H1 (cell line): ENCODE results near the gene TENT4B. TPM values are rescaled to one million over a fixed set of nuclear protein-coding genes. Genes with fewer than 3 reads are reported as not detected.

Experiments used
- CTCF ChIA-PET: fragments of 300-600 bp; sonication (Branson Sonifier 250); formaldehyde crosslinking; loops from one replicate; lab custom pipeline; 2021; ENCODE audit not compliant: partially characterized antibody; lab: Charles Lee
- POLR2A ChIA-PET: fragments of 300-600 bp; sonication (Branson Sonifier 250); formaldehyde crosslinking; loops from one replicate; lab custom pipeline; 2021; ENCODE audit warnings: inconsistent platforms; ENCODE audit not compliant: partially characterized antibody; lab: Charles Lee
- DNase-seq, 2 experiments: peaks; one replicate each; pipeline versions ENCODE4 v3.0.0 to v3.0.0-alpha.2; 2010 to 2022; ENCODE audit warnings: low spot score in 2 of 2, low read depth in 1 of 2, mixed read lengths in 1 of 2
- FAIRE-seq: peaks from 2 replicates; lab custom pipeline; 2011; peaks lifted over from hg19 to GRCh38; lab: Jason Lieb, UNC
- H2AFZ ChIP-seq: 2 replicates; pipeline ENCODE4 v1.8.1; 2012; ENCODE audit warnings: low read length, inconsistent platforms
- H2AK5ac ChIP-seq: 2 replicates; pipeline ENCODE4 v1.6.1; 2013; ENCODE audit warnings: low read depth, low read length
- H2BK120ac ChIP-seq: replicated peaks from 2 replicates; pipeline ENCODE3; 2013; ENCODE audit warnings: low read depth, low read length, inconsistent platforms
- H2BK12ac ChIP-seq: 2 replicates; pipeline ENCODE4 v1.6.1; 2013; ENCODE audit warnings: low read depth, low read length
- H2BK15ac ChIP-seq: 2 replicates; pipeline ENCODE4 v1.6.1; 2013; ENCODE audit warnings: low read length
- H2BK20ac ChIP-seq: 2 replicates; pipeline ENCODE4 v1.6.1; 2013; ENCODE audit warnings: low read length
- H2BK5ac ChIP-seq: 2 replicates; pipeline ENCODE4 v1.6.1; 2013; ENCODE audit warnings: low read depth, low read length
- H3K14ac ChIP-seq: 2 replicates; pipeline ENCODE4 v1.6.1; 2013; ENCODE audit warnings: inconsistent platforms; ENCODE audit not compliant: insufficient read length
- H3K18ac ChIP-seq: 2 replicates; pipeline ENCODE4 v1.6.1; 2013; ENCODE audit warnings: low read length; ENCODE audit errors: extremely low read depth
- H3K23ac ChIP-seq: 2 replicates; pipeline ENCODE4 v1.6.1; 2013; ENCODE audit warnings: inconsistent platforms; ENCODE audit not compliant: insufficient read length
- H3K23me2 ChIP-seq: 2 replicates; pipeline ENCODE4 v1.6.1; 2013; ENCODE audit warnings: low read depth, low read length
- H3K27ac ChIP-seq: 2 replicates; pipeline ENCODE4 v1.6.1; 2011; ENCODE audit warnings: low read depth, low read length, inconsistent platforms
- H3K27me3 ChIP-seq, 4 experiments: replicated peaks in 1 of 4; 1 replicate in 1 of 4; 2 replicates in 3 of 4; pipeline versions ENCODE4 v1.6.1 to v1.8.1; 2011 to 2013; ENCODE audit warnings: low read length in 3 of 4, mild to moderate bottlenecking in 3 of 4, inconsistent platforms in 2 of 4, mixed read lengths in 2 of 4, moderate library complexity in 1 of 4; ENCODE audit not compliant: control insufficient read depth in 3 of 4, insufficient read depth in 3 of 4; ENCODE audit errors: extremely low read depth in 1 of 4
- H3K36me3 ChIP-seq, 4 experiments: 2 replicates each; pipeline versions ENCODE4 v1.6.1 to v1.8.1; 2011 to 2013; ENCODE audit warnings: mild to moderate bottlenecking in 4 of 4, low read length in 3 of 4, moderate library complexity in 2 of 4, control low read depth in 1 of 4, inconsistent platforms in 1 of 4; ENCODE audit not compliant: insufficient read depth in 4 of 4, control insufficient read depth in 2 of 4
- H3K4ac ChIP-seq: replicated peaks from 2 replicates; pipeline ENCODE3; 2013; ENCODE audit warnings: low read length, low read depth, mixed read lengths, inconsistent platforms; ENCODE audit not compliant: insufficient read length
- H3K4me1 ChIP-seq, 4 experiments: replicated peaks in 1 of 4; 1 replicate in 1 of 4; 2 replicates in 3 of 4; pipeline versions ENCODE4 v1.6.1 to v1.8.1; 2011 to 2013; ENCODE audit warnings: low read length in 3 of 4, inconsistent platforms in 2 of 4, mixed read lengths in 1 of 4; ENCODE audit not compliant: insufficient read depth in 4 of 4, control insufficient read depth in 3 of 4
- H3K4me2 ChIP-seq, 2 experiments: 2 replicates each; pipeline versions ENCODE4 v1.6.1 to v1.8.1; 2011 to 2013; ENCODE audit warnings: low read depth in 2 of 2, low read length in 2 of 2, control low read depth in 1 of 2, inconsistent platforms in 1 of 2, mild to moderate bottlenecking in 1 of 2; ENCODE audit not compliant: insufficient read depth in 1 of 2
- H3K4me3 ChIP-seq, 4 experiments: fragments of 200-600, 300-600 bp in 1 of 4; sonication (generic), shearing (Covaris generic), sonication (Bioruptor Twin) in 1 of 4; 2 replicates each; pipeline versions ENCODE4 v1.5.1 to v1.8.1; 2011 to 2016; ENCODE audit warnings: low read length in 4 of 4, low read depth in 3 of 4, control low read depth in 2 of 4, inconsistent platforms in 2 of 4, mild to moderate bottlenecking in 2 of 4, mixed read lengths in 1 of 4, moderate library complexity in 1 of 4; ENCODE audit not compliant: insufficient read depth in 2 of 4; ENCODE audit errors: extremely low read depth in 1 of 4
- H3K56ac ChIP-seq: replicated peaks from 2 replicates; pipeline ENCODE3; 2013; ENCODE audit warnings: low read depth, mild to moderate bottlenecking, mixed read lengths, low read length, inconsistent platforms; ENCODE audit not compliant: insufficient read length
- H3K79me1 ChIP-seq: 2 replicates; pipeline ENCODE4 v1.6.1; 2013; ENCODE audit warnings: low read depth, low read length, control low read depth
- H3K79me2 ChIP-seq, 2 experiments: 2 replicates each; pipeline versions ENCODE4 v1.6.1 to v1.8.1; 2012 to 2013; ENCODE audit warnings: low read length in 2 of 2, mild to moderate bottlenecking in 2 of 2, inconsistent platforms in 1 of 2; ENCODE audit not compliant: insufficient read depth in 2 of 2, control insufficient read depth in 1 of 2
- H3K9ac ChIP-seq, 4 experiments: replicated peaks in 1 of 4; 1 replicate in 1 of 4; 2 replicates in 3 of 4; pipeline versions ENCODE4 v1.6.1 to v1.8.1; 2011 to 2013; ENCODE audit warnings: low read depth in 3 of 4, low read length in 3 of 4, control low read depth in 2 of 4, mild to moderate bottlenecking in 2 of 4, moderate library complexity in 2 of 4, inconsistent platforms in 1 of 4; ENCODE audit errors: extremely low read depth in 1 of 4
- H3K9me3 ChIP-seq, 2 experiments: 2 replicates each; pipeline versions ENCODE4 v1.6.1 to v1.8.1; 2012 to 2013; ENCODE audit warnings: mild to moderate bottlenecking in 2 of 2, moderate library complexity in 2 of 2, control low read depth in 1 of 2, inconsistent platforms in 1 of 2, low read depth in 1 of 2, low read length in 1 of 2, mixed read lengths in 1 of 2; ENCODE audit not compliant: insufficient read depth in 2 of 2
- H4K20me1 ChIP-seq, 2 experiments: replicated peaks in 1 of 2; 2 replicates each; pipeline versions ENCODE3 to v1.8.1; 2011 to 2013; ENCODE audit warnings: inconsistent platforms in 2 of 2, low read length in 2 of 2, mild to moderate bottlenecking in 1 of 2; ENCODE audit not compliant: insufficient read depth in 2 of 2, control insufficient read depth in 1 of 2
- H4K5ac ChIP-seq: 2 replicates; pipeline ENCODE4 v1.6.1; 2013; ENCODE audit warnings: low read length, low read depth, mixed read lengths, inconsistent platforms; ENCODE audit not compliant: insufficient read length
- H4K8ac ChIP-seq: 2 replicates; pipeline ENCODE4 v1.8.0; 2013; ENCODE audit warnings: mild to moderate bottlenecking, moderate library complexity, low read length, inconsistent platforms; ENCODE audit not compliant: insufficient read depth; ENCODE audit errors: extremely low read depth
- H4K91ac ChIP-seq: replicated peaks from 2 replicates; pipeline ENCODE3; 2013; ENCODE audit warnings: low read length, mixed read lengths, inconsistent platforms; ENCODE audit not compliant: insufficient read length
- CBX8 ChIP-seq: fragments of 300-800, 300-1000 bp; sonication (generic); IDR thresholded peaks from 2 replicates; pipeline ENCODE4 v1.7.1; 2016; ENCODE audit warnings: low read depth, low read length, borderline replicate concordance
- EZH2 ChIP-seq: fragments of 200-600 bp; sonication (generic); IDR thresholded peaks from 2 replicates; pipeline ENCODE4 v1.7.1; 2012; ENCODE audit warnings: low read depth, mild to moderate bottlenecking, moderate library complexity, low read length, inconsistent platforms; ENCODE audit not compliant: severe bottlenecking
- HDAC2 ChIP-seq, 2 experiments: fragments of 300-600 bp in 1 of 2; sonication (generic) in 1 of 2; IDR thresholded peaks; 2 replicates each; pipeline ENCODE4 v1.6.1; 2011 to 2012; ENCODE audit warnings: low read depth in 2 of 2, low read length in 2 of 2, mild to moderate bottlenecking in 2 of 2, moderate library complexity in 2 of 2, borderline replicate concordance in 1 of 2, inconsistent platforms in 1 of 2
- KDM1A ChIP-seq: fragments of 200-600, 300-600 bp; sonication (generic); IDR thresholded peaks from 2 replicates; pipeline ENCODE4 v1.7.1; 2016; ENCODE audit warnings: mild to moderate bottlenecking, low read length, borderline replicate concordance
- MAFK ChIP-seq: IDR thresholded peaks from 2 replicates; pipeline ENCODE4 v1.6.1; 2012; ENCODE audit warnings: low read depth, mild to moderate bottlenecking, improper control_type of control experiment, low read length
- SP4 ChIP-seq: IDR thresholded peaks from 2 replicates; pipeline ENCODE4 v1.6.1; 2012; ENCODE audit warnings: low read length, inconsistent platforms
- TAF7 ChIP-seq: optimal IDR thresholded peaks from 2 replicates; pipeline ENCODE3; 2011; ENCODE audit warnings: low read depth, mild to moderate bottlenecking, inconsistent platforms, low read length, moderate library complexity, borderline replicate concordance
- WGBS, 2 experiments: shearing (Covaris generic) in 1 of 2; methylation state at CpG; one replicate each; pipeline versions ENCODE4 v1.1.6 to v1.1.7; 2013 to 2015; ENCODE audit warnings: low lambda C conversion rate in 2 of 2, mixed read lengths in 2 of 2, inconsistent platforms in 1 of 2, low coverage in 1 of 2, missing lambda C conversion rate in 1 of 2; ENCODE audit not compliant: insufficient replicate concordance in 2 of 2, insufficient coverage in 1 of 2, insufficient read length in 1 of 2; ENCODE audit errors: extremely low coverage in 1 of 2, missing lambda C conversion rate in 1 of 2; 5-methylcytosine and 5-hydroxymethylcytosine counted together
- polyA plus RNA-seq, 7 experiments: library from polyadenylated mRNA; depleted of rRNA in 3 of 7; stranded (reverse) in 5 of 7; unstranded in 2 of 7; fragments of >200 nt in 5 of 7; fragments of 200-250 nt in 2 of 7; gene quantifications; 1 replicate in 5 of 7; 2 replicates in 1 of 7; 4 replicates in 1 of 7; pipeline versions ENCODE4 v1.2.1 to v1.2.3, GENCODE V29; 2011 to 2013; ENCODE audit warnings: missing spikeins in 2 of 7, mixed read lengths in 2 of 7
- total RNA-seq: library from RNA; stranded (reverse); fragmentation: NEBNext Ultra II Directional; extraction: Animal tissue kit (Norgen Biotek cat#: 25700); gene quantifications from 2 replicates; pipeline ENCODE4 v1.2.1, GENCODE V29; 2021

Gene TENT4B
- total and polyA plus RNA-seq, 2 of the 8 experiments (the other 6 are each of a cell fraction or from before 2014, with no cell fraction given): 4.2 to 15.7 TPM

GRCh38 chr16:50278251-50278650 lies 125.1 kb downstream of the TENT4B start:
- DNase-seq (no peak), FAIRE-seq (no peak)
- no peak overlapping the region for H3K27ac ChIP-seq
- H4K20me1 ChIP-seq: peaks cover 0 to 3% of the 10 kb centered on the region in 2 experiments
- no peak overlapping the region for H3K14ac ChIP-seq
- H4K5ac ChIP-seq: no peak overlapping the region
- no peak overlapping the region for H4K8ac ChIP-seq
- no peaks in the 10 kb centered on the region for H3K27me3 ChIP-seq
- H3K23me2 ChIP-seq: no peaks in the 10 kb centered on the region
- H3K4me3 ChIP-seq: no peak overlapping the region
- H3K4ac ChIP-seq: no peak overlapping the region
- H3K9me3 ChIP-seq: no peaks in the 10 kb centered on the region
- no peak overlapping the region for H2BK15ac ChIP-seq
- no peaks in the 10 kb centered on the region for H3K79me2 ChIP-seq
- ChIA-PET POLR2A (interaction anchor here (0.7 to 1.6 kb wide), 3 partner anchors 7 to 49 kb away, joined by 3 read pairs; no protein-coding TSS in a partner anchor), CTCF (interaction anchor here (0.6 to 1.2 kb wide), 3 partner anchors 76 to 399 kb away, joined by 3 read pairs; no protein-coding TSS in a partner anchor)
- 59% methylated on average over 3 of the region's 3 CpGs; no CpG with 5 or more reads in 1 of the 2 experiments for WGBS, 2 experiments
- peaks cover 0 to 7% (median 0%) of the 10 kb centered on the region in 4 experiments; a peak in 1 of 7 replicates for H3K4me1 ChIP-seq
- H3K79me1 ChIP-seq: 0 out of 2 replicates have a peak, but pooled peaks cover 3% of the 10 kb centered on the region
- H3K56ac ChIP-seq: no peak overlapping the region
- no peak overlapping the region for H2AFZ ChIP-seq
- no peak overlapping the region for H3K23ac ChIP-seq
- no peak overlapping the region for H2BK12ac ChIP-seq
- H4K91ac ChIP-seq: no peak overlapping the region
- H2AK5ac ChIP-seq: no peak overlapping the region
- TF ChIP-seq CBX8 (no peak), EZH2 (no peak), TAF7 (no peak), SP4 (no peak), MAFK (no peak), KDM1A (peak; percentile 75), HDAC2 (IDR thresholded peaks at IDR 0.05; ENCODE audit: borderline replicate concordance in 1 of 2, low read depth in 2 of 2, low read length in 2 of 2) (no peak)
- H2BK5ac ChIP-seq: no peak overlapping the region
- H3K18ac ChIP-seq: no peak overlapping the region
- H2BK20ac ChIP-seq: peak overlapping the region; percentile 61; the same call in 1 of the 2 replicates
- H3K4me2 ChIP-seq: no peak overlapping the region
- H3K36me3 ChIP-seq: no peaks in the 10 kb centered on the region
- H3K9ac ChIP-seq: no peak overlapping the region
- H2BK120ac ChIP-seq: no peak overlapping the region
